ENCODE results near the gene MOCOS. TPM values are rescaled to one million over a fixed set of nuclear protein-coding genes. Genes with fewer than 3 reads are reported as not detected.

MOCOS gene
- total RNA-seq, 1 donor from 2014 or later, result 5.0 TPM

DNA sequence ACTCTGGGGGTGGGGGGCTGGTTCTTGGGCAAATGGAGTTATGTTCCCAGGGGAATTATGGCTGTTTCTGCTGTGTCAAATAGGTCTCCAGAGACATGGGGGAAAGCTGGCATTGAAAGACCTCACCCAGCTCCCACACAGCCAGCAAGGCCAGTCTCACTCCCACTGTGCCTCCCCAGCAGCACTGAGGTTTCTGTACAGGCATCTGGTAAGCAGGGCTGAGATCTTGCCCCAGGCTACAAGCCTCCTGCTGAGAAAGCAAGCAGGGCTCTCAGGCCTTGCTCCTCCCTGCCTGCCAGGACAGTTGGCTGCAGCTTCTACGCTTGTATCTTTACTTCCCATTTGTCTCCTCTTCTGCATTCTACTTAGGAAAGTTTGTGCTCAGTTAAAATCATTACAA lies 59.7 kb downstream of the MOCOS start:
- TF ChIP-seq, protein P1, sequence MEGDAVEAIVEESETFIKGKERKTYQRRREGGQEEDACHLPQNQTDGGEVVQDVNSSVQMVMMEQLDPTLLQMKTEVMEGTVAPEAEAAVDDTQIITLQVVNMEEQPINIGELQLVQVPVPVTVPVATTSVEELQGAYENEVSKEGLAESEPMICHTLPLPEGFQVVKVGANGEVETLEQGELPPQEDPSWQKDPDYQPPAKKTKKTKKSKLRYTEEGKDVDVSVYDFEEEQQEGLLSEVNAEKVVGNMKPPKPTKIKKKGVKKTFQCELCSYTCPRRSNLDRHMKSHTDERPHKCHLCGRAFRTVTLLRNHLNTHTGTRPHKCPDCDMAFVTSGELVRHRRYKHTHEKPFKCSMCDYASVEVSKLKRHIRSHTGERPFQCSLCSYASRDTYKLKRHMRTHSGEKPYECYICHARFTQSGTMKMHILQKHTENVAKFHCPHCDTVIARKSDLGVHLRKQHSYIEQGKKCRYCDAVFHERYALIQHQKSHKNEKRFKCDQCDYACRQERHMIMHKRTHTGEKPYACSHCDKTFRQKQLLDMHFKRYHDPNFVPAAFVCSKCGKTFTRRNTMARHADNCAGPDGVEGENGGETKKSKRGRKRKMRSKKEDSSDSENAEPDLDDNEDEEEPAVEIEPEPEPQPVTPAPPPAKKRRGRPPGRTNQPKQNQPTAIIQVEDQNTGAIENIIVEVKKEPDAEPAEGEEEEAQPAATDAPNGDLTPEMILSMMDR (IDR thresholded peaks at IDR 0.05), result no peak
- intact Hi-C loops (cut with DNase I), result no loop called here
- Histone ChIP-seq H3K9me3 (no peaks in the 10 kb centered on the region), H3K27ac (no peak overlapping the region), H3K4me3 (no peak overlapping the region), H3K36me3 (no peaks in the 10 kb centered on the region), H3K4me1 (no peaks in the 10 kb centered on the region), H3K27me3 (no peaks in the 10 kb centered on the region)
- no peak for DNase-seq
- no peak for ATAC-seq

DNA sequence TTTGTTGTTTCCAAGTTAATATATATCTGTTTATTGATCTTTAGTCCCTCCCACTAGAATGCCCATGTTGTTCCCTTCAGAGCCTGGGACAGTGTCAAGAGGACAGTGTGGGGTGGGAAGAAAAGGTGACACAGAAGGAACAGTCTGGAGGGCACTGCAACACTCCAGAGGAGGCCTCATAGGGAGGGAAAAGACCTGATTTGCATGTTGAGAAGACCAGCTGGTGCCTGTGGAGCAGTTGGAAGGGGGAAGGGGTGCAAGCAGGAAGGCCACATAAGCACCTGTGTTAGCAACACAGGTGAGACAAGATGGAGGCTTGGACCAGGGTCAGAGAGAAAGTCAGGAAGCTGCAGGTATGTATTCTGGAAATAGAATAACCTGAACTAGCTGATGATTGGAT lies 62.1 kb downstream of the MOCOS start:
- H3K36me3 ChIP-seq, result no peaks in the 10 kb centered on the region
- intact Hi-C loops (cut with DNase I), result no loop called here
- no peaks in the 10 kb centered on the region for H3K27me3 ChIP-seq
- no peak overlapping the region for H3K27ac ChIP-seq
- TF ChIP-seq, protein P1 (IDR thresholded peaks at IDR 0.05), result no peak
- no peaks in the 10 kb centered on the region for H3K9me3 ChIP-seq
- ATAC-seq, result no peak
- H3K4me3 ChIP-seq, result no peak overlapping the region
- no peaks in the 10 kb centered on the region for H3K4me1 ChIP-seq
- no peak for DNase-seq

DNA sequence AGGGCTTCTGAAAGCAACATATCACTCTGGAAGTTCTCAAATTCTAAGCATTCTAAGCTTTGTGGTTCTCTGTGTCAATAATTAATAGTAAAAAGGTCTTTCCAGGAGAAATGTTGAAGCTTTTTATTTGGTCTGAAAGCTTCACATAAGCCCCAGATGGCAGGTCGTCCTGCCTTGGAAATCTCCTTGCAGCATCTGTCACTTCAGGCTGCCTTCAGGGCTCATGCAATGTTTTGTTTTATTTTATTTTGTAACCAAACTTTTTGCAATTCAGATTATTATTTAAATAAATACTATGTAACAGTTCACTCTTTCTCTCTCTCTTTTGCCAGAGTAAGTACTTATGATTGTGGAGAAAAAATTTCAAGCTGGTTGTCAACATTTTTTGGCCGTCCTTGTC lies 63.5 kb downstream of the MOCOS start:
- intact Hi-C loops (cut with DNase I), result no loop called here
- no peaks in the 10 kb centered on the region for H3K36me3 ChIP-seq
- no peak for ATAC-seq
- H3K4me3 ChIP-seq, result no peak overlapping the region
- no peaks in the 10 kb centered on the region for H3K9me3 ChIP-seq
- no peak overlapping the region for H3K27ac ChIP-seq
- TF ChIP-seq, protein P1 (IDR thresholded peaks at IDR 0.05), result no peak
- DNase-seq, result no peak
- H3K4me1 ChIP-seq, result no peaks in the 10 kb centered on the region
- H3K27me3 ChIP-seq, result no peaks in the 10 kb centered on the region

DNA sequence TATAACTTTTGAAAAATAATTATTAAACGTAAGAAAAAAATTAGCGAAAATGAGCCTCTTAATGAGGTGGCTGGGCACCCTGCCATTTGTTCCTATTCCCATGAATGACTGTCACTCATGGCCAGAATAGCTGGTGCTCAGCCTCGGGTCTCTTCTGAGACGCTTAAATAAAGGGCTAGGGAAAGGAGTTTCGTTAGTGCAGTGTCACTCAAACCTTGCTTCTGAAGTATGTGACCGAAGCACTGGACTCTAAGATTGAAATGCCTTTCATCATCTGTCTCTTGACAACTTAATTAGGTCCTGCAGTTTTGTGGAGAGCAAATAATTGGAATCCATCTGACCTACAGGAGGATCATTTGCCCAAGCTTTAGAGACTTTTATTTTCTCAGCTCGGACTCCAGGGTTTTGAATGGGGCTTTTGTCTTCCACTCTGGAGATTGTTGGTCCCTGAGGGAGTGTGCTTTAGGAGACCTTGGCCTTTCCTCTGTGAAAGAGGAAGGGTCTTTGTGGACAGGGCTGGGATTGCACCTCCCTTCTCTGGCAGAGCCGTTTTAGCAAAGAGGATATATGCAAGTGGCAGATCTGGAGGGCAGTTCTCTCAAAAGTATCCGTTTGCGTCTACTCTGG lies 67.9 kb downstream of the MOCOS start:
- Histone ChIP-seq H3K4me1 (no peaks in the 10 kb centered on the region), H3K4me3 (no peak overlapping the region), H3K27ac (no peak overlapping the region), H3K9me3 (no peaks in the 10 kb centered on the region), H3K27me3 (no peaks in the 10 kb centered on the region), H3K36me3 (no peaks in the 10 kb centered on the region)
- intact Hi-C loops (cut with DNase I), result no loop called here
- ATAC-seq (no peak), DNase-seq (no peak)
- TF ChIP-seq, protein P1 (IDR thresholded peaks at IDR 0.05), result no peak

DNA sequence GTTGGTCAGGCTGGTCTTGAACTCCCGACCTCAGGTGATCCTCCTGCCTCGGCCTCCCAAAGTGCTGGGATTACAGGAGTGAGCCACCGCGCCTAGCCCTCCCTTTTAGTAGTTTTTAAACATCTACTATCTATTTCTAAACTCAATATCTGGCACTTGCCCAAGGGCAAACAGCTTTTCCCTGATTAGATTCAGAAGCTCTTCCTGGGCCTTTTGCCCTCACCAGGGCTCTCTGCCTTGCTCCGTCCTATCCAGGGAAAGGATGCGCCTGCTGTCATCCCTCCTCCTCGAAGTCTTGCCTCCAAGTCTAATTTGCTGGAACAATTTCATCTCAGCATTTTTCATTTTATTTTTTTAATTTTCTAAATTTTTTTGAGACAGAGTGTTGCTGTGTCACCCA lies 68.8 kb downstream of the MOCOS start:
- Histone ChIP-seq H3K36me3 (no peaks in the 10 kb centered on the region), H3K4me3 (no peak overlapping the region), H3K27me3 (no peaks in the 10 kb centered on the region), H3K9me3 (no peaks in the 10 kb centered on the region), H3K27ac (no peak overlapping the region), H3K4me1 (no peaks in the 10 kb centered on the region)
- intact Hi-C loops (cut with DNase I), result no loop called here
- TF ChIP-seq, protein P1 (IDR thresholded peaks at IDR 0.05), result no peak
- no peak for DNase-seq
- no peak for ATAC-seq

DNA sequence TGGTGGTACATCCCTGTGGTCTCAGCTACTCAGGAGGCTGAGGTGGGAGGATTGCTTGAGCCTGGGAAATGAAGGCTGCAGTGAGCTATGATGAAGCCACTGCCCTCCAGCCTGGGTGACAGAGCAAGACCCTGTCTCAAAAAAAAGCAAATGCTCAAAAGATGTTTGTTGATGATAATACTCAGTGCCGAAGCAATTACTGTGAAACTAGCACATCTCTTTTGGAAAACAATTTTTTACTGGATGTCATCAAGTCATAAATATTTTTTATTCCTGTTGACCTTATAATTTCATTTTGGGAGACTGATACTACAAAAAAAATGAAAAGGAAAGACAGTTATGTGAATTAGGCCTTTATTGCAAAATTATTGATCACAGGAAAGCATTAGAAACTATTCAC lies 75.7 kb downstream of the MOCOS start:
- no peaks in the 10 kb centered on the region for H3K27me3 ChIP-seq
- H3K4me3 ChIP-seq, result no peak overlapping the region
- no peaks in the 10 kb centered on the region for H3K9me3 ChIP-seq
- ATAC-seq, result no peak
- intact Hi-C loops (cut with DNase I), result no loop called here
- H3K36me3 ChIP-seq, result no peaks in the 10 kb centered on the region
- DNase-seq, result no peak
- H3K4me1 ChIP-seq, result no peaks in the 10 kb centered on the region
- no peak overlapping the region for H3K27ac ChIP-seq
- TF ChIP-seq, protein P1 (IDR thresholded peaks at IDR 0.05), result no peak

Data from upper lobe of right lung (tissue), 1 donor.